H1 (cell line): ENCODE data around the gene EPB41L4A.

Source experiments
- EGR1 ChIP-seq: IDR thresholded peaks from 2 replicates; pipeline ENCODE4 v1.6.1; 2011; ENCODE audit warnings: low read depth, low read length, borderline replicate concordance
- EZH2 ChIP-seq: fragments of 200-600 bp; sonication (generic); IDR thresholded peaks from 2 replicates; pipeline ENCODE4 v1.7.1; 2012; ENCODE audit warnings: low read depth, mild to moderate bottlenecking, moderate library complexity, low read length, inconsistent platforms; ENCODE audit not compliant: severe bottlenecking
- GABPA ChIP-seq: IDR thresholded peaks from 2 replicates; pipeline ENCODE4 v1.6.1; 2011; ENCODE audit warnings: mild to moderate bottlenecking, low read length, moderate library complexity, borderline replicate concordance; ENCODE audit not compliant: insufficient read depth
- POLR2A ChIP-seq, 2 experiments: IDR thresholded peaks; 1 replicate in 1 of 2; 2 replicates in 1 of 2; pipeline ENCODE4 v1.6.1; 2011; ENCODE audit warnings: low read depth in 2 of 2, low read length in 2 of 2, mild to moderate bottlenecking in 2 of 2; ENCODE audit errors: control extremely low read depth in 1 of 2
- RAD21 ChIP-seq, 2 experiments: IDR thresholded peaks in 1 of 2; conservative IDR thresholded peaks in 1 of 2; 2 replicates each; pipeline ENCODE4 v1.6.1; 2011; ENCODE audit warnings: low read depth in 2 of 2, low read length in 2 of 2, improper control_type of control experiment in 1 of 2, inconsistent platforms in 1 of 2, mild to moderate bottlenecking in 1 of 2, moderate library complexity in 1 of 2
- SP1 ChIP-seq: IDR thresholded peaks from 2 replicates; pipeline ENCODE4 v1.6.1; 2011; ENCODE audit warnings: low read depth, low read length
- YY1 ChIP-seq: IDR thresholded peaks from 2 replicates; pipeline ENCODE4 v1.6.1; 2011; ENCODE audit warnings: low read depth, mild to moderate bottlenecking, low read length
- TF ChIP-seq, protein P1 (sequence below): IDR thresholded peaks from 2 replicates; pipeline ENCODE4 v1.6.1; 2011; ENCODE audit warnings: low read length, improper control_type of control experiment
- TF ChIP-seq, protein P2 (sequence below): IDR thresholded peaks from 2 replicates; pipeline ENCODE4 v1.6.1; 2012; ENCODE audit warnings: inconsistent platforms
- TF ChIP-seq, protein P3 (sequence below), 3 experiments: IDR thresholded peaks; 1 replicate in 2 of 3; 2 replicates in 1 of 3; pipeline versions ENCODE4 v1.5.1 to v1.6.1; 2011; ENCODE audit warnings: low read length in 3 of 3, mild to moderate bottlenecking in 3 of 3, inconsistent platforms in 2 of 3, low read depth in 1 of 3, moderate library complexity in 1 of 3; ENCODE audit not compliant: insufficient read depth in 1 of 3; ENCODE audit errors: control extremely low read depth in 1 of 3
- TF ChIP-seq, protein P4 (sequence below): IDR thresholded peaks from 2 replicates; pipeline ENCODE4 v1.6.1; 2011; ENCODE audit warnings: low read depth, mild to moderate bottlenecking, low read length; ENCODE audit not compliant: insufficient read depth

DNA sequence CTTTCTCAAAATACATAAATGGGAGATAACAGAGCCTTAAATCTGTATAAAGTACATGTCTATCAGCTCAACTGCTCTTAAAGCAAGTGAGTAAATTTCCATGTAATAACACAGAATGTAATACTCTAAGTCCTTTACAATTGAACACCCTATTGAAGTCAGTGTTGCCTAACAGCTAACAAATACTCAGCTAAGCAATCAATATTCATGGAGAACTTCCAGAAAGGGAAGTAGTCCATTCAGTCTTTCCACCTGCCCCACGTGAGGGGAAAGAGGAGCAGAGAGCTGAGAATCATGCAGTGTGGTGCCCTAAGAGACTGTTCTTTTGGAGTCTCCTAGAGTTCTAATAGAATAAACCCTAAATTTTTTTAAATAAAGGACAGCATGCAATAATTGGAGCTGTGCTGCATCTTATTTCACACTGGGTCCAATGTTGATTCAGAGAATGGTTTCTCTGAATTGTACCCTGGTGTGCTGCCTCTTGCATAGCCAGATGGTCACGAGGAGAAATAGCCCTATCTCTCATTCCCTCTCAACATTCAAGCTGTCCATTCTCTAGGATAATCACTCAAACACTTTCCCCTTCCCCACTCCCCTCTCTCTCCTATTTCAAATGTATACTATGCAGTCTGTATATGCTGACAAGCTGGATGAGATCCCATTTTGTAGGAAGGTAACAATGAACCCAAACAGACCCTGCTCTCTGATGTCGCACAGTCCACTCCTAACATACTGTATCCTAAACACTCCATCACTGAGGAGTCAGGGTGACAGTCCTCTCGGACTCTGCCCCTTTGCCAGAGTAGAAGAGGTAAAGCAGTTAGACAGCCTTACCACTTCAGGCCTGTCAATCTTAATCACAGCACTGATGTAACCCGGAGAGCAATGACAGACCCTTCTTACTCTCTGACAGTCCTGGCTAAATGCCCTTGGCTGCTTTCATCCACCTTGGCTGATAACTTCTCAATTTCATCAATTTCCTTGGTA, 134.8 kb downstream of the EPB41L4A start:
- TF ChIP-seq, protein P1, sequence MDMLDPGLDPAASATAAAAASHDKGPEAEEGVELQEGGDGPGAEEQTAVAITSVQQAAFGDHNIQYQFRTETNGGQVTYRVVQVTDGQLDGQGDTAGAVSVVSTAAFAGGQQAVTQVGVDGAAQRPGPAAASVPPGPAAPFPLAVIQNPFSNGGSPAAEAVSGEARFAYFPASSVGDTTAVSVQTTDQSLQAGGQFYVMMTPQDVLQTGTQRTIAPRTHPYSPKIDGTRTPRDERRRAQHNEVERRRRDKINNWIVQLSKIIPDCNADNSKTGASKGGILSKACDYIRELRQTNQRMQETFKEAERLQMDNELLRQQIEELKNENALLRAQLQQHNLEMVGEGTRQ = no peak
- TF ChIP-seq POLR2A (IDR thresholded peaks at IDR 0.05; ENCODE audit: control extremely low read depth in 1 of 2, low read depth in 2 of 2, low read length in 2 of 2) (no peak), GABPA (no peak), EGR1 (no peak), SP1 (no peak), YY1 (no peak), RAD21 (IDR thresholded peaks at IDR 0.05 in 1 of 2, conservative IDR thresholded peaks at IDR 0.05 in 1 of 2; ENCODE audit: low read depth in 2 of 2, low read length in 2 of 2) (no peak), EZH2 (no peak)
- TF ChIP-seq, protein P2, sequence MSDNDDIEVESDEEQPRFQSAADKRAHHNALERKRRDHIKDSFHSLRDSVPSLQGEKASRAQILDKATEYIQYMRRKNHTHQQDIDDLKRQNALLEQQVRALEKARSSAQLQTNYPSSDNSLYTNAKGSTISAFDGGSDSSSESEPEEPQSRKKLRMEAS = no peak
- TF ChIP-seq, protein P3, sequence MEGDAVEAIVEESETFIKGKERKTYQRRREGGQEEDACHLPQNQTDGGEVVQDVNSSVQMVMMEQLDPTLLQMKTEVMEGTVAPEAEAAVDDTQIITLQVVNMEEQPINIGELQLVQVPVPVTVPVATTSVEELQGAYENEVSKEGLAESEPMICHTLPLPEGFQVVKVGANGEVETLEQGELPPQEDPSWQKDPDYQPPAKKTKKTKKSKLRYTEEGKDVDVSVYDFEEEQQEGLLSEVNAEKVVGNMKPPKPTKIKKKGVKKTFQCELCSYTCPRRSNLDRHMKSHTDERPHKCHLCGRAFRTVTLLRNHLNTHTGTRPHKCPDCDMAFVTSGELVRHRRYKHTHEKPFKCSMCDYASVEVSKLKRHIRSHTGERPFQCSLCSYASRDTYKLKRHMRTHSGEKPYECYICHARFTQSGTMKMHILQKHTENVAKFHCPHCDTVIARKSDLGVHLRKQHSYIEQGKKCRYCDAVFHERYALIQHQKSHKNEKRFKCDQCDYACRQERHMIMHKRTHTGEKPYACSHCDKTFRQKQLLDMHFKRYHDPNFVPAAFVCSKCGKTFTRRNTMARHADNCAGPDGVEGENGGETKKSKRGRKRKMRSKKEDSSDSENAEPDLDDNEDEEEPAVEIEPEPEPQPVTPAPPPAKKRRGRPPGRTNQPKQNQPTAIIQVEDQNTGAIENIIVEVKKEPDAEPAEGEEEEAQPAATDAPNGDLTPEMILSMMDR (IDR thresholded peaks at IDR 0.05; ENCODE audit: control extremely low read depth in 1 of 3, insufficient read depth in 1 of 3, low read depth in 1 of 3, low read length in 3 of 3) = no peak
- TF ChIP-seq, protein P4, sequence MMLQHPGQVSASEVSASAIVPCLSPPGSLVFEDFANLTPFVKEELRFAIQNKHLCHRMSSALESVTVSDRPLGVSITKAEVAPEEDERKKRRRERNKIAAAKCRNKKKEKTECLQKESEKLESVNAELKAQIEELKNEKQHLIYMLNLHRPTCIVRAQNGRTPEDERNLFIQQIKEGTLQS = no peak
